Astrocyte (in vitro differentiated cells and primary cell): ENCODE data around the gene UGDH. TPM values are rescaled to one million over a fixed set of nuclear protein-coding genes. Genes with fewer than 3 reads are reported as not detected.

ENCODE experiments used
- total RNA-seq: library from RNA; stranded (reverse); gene quantifications from 2 replicates; pipeline ENCODE4 v1.2.1, GENCODE V29; 2021

UGDH gene
- total RNA-seq, 1 donor from 2014 or later = 114 TPM

Other genes starting within 250 kb of the UGDH start
- 32.7 and 40.2 TPM in 2 replicates for gene RFC1, start 161.1 kb downstream of the UGDH start, total RNA-seq
- gene KLB, start 120.5 kb downstream of the UGDH start, total RNA-seq = not detected in 2 replicates
- 963 and 1,047 TPM in 2 replicates for gene RPL9, start 68.5 kb downstream of the UGDH start, total RNA-seq
- 9.6 and 11.0 TPM in 2 replicates for gene LIAS, start 68.4 kb downstream of the UGDH start, total RNA-seq
- gene SMIM14, start 111.4 kb upstream of the UGDH start, total RNA-seq = 27.2 and 28.3 TPM in 2 replicates
- 130 and 134 TPM in 2 replicates for gene UBE2K, start 170.7 kb upstream of the UGDH start, total RNA-seq